Fibroblast of upper back skin (primary cell): ENCODE results near the gene STK17A.

Source experiments
- DNase-seq: peaks from one replicate; pipeline ENCODE4 v3.0.0-alpha.2; 2013

STK17A gene

DNA sequence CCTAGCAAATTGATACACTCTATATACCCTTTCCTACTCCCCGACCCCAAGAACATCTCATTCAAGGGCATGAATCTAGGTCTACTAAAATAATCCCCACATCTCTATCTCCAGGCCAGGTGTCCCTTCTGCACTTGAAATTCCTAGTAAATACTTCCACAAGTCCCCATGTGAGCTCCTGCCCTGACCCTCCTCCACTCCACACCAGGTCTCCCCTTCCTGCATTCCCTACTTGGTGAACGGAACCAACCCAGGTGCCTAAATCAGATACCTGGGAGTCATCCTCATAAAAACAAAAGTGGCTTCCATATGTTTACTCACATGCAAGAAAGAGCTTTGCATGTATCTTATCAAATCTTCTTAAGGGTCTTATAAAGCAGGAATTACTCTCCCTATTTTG is 77.2 kb downstream of the STK17A start:
- DNase-seq = no peak

DNA sequence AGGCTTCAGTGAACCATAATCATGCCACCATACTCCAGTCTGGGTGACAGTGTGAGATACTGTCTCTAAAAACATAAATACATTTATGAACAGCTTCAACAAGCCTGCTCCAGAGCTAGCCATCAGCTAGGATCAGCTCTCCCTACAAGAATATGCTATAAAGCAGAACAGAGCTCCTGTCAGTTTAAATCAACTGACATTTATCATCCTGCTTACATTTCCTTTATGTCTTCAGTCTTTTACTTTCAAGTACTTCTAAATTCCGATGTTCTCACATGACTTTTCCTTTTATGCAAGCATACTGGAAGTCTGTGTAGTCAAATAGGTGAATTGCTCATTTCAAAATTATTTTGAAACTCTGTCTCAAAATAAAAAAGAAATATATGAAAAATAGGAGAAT is 81.8 kb downstream of the STK17A start:
- DNase-seq = peak; percentile 39

- peak; percentile 54 for DNase-seq
Observed at GRCh38 chr7:43666938-43667337, 84.0 kb downstream of the STK17A start.

DNA sequence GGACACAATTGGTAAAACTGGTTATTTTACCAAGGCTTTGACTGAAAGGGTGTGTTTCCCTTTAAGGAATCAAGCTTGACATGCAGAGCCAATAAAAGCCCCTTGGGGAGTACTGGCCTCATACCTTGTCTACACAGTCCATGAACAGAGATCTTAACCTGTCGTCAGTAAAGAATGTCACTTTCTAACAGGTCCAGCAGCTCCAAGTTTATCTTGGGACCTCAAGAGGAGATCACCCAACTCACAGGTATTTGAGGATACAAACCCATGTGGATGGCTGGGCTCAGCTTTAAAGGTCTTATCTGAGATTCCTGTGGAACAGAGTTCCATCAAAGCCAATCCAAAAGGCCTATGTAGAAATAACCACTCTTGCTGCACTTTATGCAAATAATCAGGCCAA is 85.1 kb downstream of the STK17A start:
- no peak for DNase-seq

DNA sequence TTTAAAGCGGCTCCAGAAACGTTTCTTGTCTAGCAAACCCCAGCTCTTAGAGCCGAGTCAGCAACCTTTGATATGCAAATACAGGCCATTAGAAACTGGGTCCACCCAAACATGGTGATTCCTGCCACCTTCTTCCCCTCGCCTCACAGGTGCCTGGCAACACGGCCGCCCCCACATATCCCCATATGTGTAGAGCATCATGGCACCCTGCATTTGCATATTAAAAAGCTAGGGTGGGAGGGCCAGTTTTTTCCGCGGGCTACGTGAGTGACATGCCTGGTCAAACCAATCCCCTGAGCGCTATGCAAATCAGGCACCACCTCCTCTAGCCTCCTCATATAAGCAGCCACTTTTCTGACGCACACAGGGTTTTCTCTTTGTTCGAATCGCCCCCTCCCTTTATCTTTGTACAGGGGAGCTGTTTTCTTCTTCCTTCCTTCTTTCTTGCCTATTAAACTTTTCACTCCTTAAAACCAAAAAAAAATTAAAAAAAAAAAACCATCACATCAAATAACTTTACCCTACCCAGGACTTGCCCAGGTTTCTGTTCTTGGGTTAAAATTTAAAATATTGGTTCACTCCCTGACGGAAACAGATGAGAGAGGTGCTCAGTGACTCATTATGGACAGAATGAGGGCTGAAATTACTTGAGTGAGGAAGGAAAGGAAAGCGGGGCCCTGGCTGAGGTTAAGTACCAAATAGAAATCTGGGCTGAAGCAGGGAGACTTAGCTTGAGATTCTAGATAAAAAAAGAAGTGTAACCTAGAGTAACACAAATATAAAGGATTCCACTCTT is 86.6 kb downstream of the STK17A start:
- DNase-seq = no peak

DNA sequence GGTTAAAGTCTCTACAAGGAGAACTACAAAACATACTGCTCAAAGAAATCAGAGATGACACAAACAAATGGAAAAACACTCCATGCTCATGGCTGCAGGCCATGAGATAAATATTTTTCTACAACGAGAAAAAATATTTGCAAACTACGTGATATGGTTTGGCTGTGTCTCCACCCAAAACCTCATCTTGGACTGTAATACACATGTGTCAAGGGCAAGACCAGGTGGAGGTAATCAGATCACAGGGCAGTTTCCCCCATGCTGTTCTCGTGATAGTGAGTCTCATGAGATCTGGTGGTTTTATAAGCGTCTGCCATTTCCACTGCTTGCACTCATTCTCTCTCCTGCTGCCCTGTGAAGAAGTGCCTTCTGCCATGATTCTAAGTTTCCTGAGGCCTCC is 88.6 kb downstream of the STK17A start:
- DNase-seq = no peak

- peak; percentile 32 for DNase-seq
Observed at GRCh38 chr7:43673243-43673976, 90.5 kb downstream of the STK17A start.

GRCh38 chr7:43674559-43675436 is 91.9 kb downstream of the STK17A start:
- DNase-seq = peak; percentile 87
